ENCODE measurements around the gene MIOX.

MIOX gene

DNA sequence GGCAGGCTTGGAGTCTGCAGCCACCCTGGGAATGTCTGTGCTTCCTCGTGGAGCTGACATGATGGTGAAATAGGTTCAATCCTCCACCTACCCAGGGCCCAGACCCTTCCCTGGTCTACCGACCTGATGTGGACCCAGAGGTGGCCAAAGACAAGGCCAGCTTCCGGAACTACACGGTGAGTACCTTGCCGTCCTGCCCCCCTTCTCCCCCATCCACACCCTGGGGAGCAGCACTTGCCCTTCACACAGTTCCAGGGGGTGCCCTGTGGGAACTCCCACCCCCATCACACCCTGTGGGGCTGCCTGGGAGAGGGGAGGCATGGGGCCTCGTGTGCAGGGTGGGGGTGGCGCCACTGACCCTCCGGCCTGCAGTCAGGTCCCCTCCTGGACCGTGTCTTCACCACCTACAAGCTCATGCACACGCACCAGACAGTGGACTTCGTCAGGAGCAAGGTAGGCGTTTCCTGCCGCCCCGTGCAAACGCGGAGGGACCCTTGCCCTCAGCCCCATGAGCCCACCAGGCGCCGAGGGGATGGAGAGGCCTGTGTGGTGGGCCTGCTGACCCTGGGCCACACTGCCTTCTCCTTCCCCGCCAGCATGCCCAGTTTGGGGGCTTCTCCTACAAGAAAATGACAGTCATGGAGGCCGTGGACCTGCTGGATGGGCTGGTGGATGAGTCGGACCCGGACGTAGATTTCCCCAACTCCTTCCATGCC lies 789 bp downstream of the MIOX start:
- DNase-seq (ENCODE audit: low read depth) = no peak
- no peak overlapping the region for H3K4me3 ChIP-seq (ENCODE audit: low read length)
- TF ChIP-seq, protein P1, sequence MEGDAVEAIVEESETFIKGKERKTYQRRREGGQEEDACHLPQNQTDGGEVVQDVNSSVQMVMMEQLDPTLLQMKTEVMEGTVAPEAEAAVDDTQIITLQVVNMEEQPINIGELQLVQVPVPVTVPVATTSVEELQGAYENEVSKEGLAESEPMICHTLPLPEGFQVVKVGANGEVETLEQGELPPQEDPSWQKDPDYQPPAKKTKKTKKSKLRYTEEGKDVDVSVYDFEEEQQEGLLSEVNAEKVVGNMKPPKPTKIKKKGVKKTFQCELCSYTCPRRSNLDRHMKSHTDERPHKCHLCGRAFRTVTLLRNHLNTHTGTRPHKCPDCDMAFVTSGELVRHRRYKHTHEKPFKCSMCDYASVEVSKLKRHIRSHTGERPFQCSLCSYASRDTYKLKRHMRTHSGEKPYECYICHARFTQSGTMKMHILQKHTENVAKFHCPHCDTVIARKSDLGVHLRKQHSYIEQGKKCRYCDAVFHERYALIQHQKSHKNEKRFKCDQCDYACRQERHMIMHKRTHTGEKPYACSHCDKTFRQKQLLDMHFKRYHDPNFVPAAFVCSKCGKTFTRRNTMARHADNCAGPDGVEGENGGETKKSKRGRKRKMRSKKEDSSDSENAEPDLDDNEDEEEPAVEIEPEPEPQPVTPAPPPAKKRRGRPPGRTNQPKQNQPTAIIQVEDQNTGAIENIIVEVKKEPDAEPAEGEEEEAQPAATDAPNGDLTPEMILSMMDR (conservative IDR thresholded peaks at IDR 0.05; ENCODE audit: low read length) = no peak

DNA sequence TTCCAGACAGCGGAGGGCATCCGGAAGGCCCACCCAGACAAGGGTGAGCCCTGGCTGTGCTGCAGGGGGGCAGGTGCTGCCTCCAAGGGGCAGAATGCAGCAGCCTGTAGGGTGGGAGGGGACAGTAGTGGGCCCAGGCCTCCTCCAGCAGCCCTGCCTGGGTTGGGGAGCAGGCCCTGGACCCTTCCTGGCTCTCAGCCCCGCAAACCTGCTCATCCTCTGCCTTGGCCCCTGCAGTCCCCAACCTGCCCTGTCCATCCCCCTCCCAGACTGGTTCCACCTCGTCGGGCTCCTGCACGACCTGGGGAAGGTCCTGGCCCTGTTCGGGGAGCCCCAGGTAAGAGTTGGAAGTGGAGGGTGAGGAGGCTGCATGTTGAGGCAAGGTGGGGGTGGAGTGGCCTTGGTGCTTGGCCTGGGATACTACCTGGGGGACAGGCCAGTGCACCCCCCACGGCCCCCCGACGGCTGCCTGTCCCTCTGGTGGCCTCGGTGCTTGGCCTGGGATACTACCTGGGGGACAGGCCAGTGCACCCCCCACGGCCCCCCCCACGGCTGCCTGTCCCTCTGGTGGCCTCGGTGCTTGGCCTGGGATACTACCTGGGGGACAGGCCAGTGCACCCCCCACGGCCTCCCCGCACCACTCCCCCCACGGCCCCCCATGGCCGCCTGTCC lies 1.5 kb downstream of the MIOX start:
- TF ChIP-seq, protein P1 (conservative IDR thresholded peaks at IDR 0.05; ENCODE audit: low read length) = no peak
- H3K4me3 ChIP-seq (ENCODE audit: low read length) = no peak overlapping the region

DNA sequence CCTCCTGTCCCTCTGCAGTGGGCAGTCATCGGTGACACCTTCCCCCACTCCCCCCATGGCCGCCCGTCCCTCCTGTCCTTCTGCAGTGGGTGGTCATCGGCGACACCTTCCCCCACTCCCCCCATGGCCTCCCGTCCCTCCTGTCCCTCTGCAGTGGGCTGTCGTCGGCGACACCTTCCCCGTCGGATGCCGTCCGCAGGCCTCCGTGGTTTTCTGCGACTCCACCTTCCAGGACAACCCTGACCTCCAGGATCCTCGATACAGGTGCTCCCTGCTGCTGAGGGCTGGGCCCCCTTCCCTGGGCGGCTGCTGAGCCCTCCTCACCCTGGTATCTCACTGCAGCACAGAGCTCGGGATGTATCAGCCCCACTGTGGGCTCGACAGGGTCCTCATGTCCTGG lies 2.2 kb downstream of the MIOX start:
- no peak overlapping the region for H3K4me3 ChIP-seq (ENCODE audit: low read length)
- TF ChIP-seq, protein P1 (conservative IDR thresholded peaks at IDR 0.05; ENCODE audit: low read length) = no peak
- DNase-seq (ENCODE audit: low read depth) = no peak

More for the DNA sequence above, 1.5 kb downstream of the MIOX start:
- no peak for DNase-seq (ENCODE audit: low read depth)

DNA sequence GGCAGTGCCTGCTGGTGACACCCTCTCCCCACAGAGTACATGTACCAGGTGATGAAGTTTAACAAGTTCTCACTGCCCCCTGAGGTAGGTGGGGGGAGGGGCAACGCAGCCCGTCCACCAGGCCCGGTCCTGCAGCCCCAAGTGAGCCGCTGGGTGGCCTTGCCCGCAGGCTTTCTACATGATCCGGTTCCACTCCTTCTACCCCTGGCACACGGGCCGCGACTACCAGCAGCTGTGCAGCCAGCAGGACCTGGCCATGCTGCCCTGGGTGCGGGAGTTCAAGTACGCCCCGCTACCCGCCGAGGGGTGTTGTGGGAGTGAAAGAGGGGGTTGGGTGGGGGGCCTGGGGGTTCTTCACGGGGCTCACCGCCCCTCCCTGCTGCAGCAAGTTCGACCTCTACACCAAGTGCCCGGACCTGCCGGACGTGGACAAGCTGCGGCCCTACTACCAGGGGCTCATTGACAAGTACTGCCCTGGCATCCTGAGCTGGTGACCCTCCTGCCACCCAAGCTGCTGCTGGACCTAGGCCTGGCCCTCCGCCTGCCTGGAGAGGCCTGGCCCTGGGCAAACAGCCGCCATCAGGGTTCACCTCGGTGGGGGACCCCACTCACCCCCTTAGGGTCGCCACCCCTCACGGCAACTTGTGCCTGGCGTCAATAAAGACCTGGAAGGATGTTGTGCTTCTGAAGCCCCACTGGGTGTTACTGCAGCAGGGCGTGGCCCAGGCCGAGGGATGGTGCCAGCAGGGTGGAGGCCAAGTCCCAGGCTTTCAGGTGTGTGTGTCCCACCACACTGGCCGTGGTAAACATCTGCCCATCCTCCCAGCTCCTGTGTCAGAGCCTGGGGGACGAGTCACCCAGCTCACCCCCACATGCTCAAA lies 2.9 kb downstream of the MIOX start:
- TF ChIP-seq, protein P1 (conservative IDR thresholded peaks at IDR 0.05; ENCODE audit: low read length) = no peak
- no peak for DNase-seq (ENCODE audit: low read depth)
- H3K4me3 ChIP-seq (ENCODE audit: low read length) = no peak overlapping the region

DNA sequence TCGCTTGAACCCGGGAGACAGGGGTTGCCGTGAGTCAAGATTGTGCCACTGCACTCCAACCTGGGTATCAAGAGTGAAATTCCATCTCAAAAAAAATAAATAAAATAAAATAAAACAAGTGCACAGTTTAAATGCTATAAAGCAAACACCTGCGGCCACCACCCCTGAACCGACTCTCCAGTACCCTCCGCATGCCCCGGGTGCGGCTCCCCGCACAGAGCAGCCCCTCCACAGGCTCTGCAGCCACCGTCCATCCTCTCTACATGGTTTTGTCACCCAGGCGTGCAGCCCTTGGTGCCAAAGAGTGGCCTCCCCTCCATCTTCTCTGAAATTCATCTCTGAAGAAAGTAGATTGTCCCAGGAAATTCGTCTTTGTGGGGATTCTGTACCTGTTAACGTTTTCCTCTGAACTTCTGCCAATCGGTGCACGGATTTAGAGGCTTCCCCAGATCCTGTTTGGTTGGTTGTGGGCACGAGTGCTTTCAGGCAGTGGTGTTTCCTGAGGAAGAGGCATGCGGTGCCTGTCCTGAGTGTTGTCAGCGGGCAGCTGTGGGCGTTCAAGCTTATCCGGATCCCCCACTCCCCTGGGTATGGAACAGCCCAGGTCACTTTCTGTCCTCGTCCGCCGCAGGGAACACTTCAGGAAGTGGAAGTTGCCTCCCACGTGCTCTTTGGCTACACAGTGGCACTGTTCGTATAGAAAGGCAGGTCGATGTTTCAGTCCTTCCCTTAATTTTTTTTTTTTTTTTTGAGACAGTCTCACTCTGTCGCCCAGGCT lies 4.1 kb downstream of the MIOX start:
- TF ChIP-seq, protein P1 (conservative IDR thresholded peaks at IDR 0.05; ENCODE audit: low read length) = no peak
- DNase-seq (ENCODE audit: low read depth) = no peak
- H3K4me3 ChIP-seq (ENCODE audit: low read length) = no peak overlapping the region

DNA sequence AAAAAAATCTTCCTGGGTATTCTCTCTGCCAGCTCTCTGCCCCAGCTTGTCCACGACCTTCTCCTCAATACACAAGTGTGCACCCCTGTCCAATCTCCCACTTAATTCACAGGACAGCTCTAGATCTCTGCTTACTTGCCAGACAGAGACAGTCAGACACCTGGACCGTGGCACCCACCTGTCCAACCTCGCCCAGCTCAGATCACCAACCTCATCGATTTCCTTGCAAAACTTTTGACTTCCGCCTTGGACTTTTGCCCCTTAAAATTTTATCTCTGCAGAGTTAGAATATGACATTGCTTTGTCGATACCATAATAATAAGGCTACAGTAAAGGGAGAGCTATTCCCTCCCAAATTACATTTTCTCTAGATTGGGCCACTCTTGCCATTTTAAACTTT lies 10.4 kb downstream of the MIOX start:
- TF ChIP-seq, protein P1 (conservative IDR thresholded peaks at IDR 0.05; ENCODE audit: low read length) = no peak
- H3K4me3 ChIP-seq (ENCODE audit: low read length) = no peak overlapping the region
- DNase-seq (ENCODE audit: low read depth) = no peak

Data from AG10803 (cell line).